Middle frontal gyrus (tissue), 1 donor: Measurements from ENCODE around the gene CEP57L1.
"Not testable (repeated sequence)": the region's sequence is repeated elsewhere in the genome, so short reads cannot be mapped to it uniquely, and the experiment has no call there.

Source experiments
- DNase-seq: peaks from one replicate; pipeline ENCODE4 v3.0.0-alpha.2; 2015; ENCODE audit warnings: low spot score; ENCODE audit errors: extremely low spot score

The CEP57L1 gene

DNA sequence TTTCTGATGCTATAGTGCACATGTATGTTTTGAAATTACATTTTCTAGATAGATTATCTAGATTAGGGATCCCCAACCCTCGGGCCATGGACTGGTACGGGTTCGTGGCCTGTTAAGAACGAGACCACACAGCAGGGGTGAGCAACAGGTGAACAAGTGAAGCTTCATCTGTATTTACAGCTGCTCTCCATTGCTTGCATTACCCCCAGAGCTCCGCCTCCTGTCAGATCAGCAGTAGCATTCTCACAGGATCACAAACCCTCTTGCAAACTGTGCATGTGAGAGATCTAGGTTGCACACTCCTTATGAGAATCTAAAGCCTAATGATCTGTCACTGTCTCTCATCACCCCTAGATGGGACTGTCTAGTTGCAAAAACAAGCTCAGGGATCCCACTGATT is 10.4 kb downstream of the CEP57L1 start:
- no peak for DNase-seq

DNA sequence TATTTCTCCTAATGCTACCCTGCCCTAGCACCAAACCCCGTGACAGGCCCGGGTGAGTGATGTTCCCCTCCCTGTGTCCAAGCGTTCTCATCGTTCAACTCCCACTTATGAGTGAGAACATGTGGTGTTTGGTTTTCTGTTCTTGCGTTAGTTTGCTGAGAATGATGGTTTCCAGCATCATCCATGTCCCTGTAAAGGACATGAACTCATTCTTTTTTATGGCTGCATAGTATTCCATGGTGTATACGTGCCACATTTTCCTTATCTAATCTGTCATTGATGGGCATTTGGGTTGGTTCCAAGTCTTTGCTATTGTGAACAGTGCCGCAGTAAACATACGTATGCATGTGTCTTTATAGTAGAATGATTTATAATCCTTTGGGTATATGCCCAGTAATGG is 14.4 kb downstream of the CEP57L1 start:
- not testable (repeated sequence) for DNase-seq

DNA sequence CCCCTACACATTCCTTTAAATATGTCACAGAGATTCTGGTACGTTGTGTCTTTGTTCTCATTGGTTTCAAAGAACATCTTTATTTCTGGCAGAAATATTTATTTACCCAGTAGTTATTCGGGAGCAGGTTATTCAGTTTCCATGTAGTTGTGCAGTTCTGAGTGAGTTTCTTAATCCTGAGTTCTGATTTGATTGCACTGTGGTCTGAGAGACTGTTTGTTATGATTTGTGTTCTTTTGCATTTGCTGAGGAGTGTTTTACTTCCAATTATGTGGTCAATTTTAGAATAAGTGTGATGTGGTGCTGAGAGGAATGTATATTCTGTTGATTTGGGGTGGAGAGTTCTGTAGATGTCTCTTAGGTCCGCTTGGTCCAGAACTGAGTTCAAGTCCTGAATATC is 17.4 kb downstream of the CEP57L1 start:
- not testable (repeated sequence) for DNase-seq

DNA sequence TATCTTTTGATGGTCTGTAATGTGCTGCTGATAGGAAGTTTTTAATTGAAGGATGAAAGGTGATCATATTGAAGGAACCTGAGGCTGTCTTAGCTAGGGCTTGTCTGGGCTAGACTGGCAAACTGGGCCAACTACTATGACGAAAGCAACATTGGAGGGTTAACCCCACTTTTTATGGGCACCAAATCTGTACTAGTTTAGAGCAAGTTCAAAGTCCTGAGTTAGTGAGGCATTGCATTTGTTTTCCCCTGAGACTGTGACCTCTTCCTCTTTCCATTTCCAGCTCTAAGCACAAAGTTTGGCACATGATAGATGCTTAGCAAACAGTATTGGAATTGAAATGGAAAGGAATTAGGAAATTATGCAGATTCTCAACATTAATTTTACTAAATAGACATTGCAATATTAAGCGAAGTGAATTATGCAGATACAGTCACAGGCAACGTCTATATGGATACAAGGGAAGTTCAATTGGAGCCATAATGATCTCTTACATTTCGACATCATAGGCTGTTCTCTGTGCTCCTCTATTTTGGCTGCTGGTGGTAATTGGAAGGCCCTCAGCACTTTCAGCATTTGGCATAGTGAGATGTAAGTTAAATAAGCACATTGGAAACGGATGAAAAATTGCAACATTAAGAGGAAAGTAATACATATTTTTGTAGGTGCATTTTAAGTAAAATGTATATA is 22.2 kb downstream of the CEP57L1 start:
- DNase-seq = no peak

GRCh38 chr6:109118337-109118736 is 23.0 kb downstream of the CEP57L1 start:
- no peak for DNase-seq

DNA sequence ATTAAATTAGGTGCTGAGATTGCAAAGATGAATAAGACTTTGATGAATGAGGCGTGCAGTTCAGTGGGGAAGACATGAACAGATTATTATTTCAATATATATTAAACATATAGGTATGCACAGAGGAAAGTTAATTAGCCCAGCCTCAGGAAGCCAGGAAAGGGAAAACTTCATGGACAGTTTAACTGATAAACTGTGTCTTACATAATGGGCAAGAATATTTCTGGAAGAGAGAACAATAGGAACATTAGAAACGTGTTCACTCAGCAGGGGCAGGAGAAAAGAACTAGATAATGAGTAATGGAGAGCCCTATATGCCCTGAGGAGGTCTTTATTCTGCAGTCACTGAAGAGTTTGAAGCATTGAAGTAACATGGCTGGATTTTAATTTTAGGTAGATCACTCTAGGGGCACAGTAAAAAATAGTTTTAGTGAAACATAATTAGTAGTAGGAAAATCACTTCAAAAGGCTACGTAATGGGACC is 23.6 kb downstream of the CEP57L1 start:
- DNase-seq = no peak

GRCh38 chr6:109121411-109121810 is 26.1 kb downstream of the CEP57L1 start:
- DNase-seq = no peak

DNA sequence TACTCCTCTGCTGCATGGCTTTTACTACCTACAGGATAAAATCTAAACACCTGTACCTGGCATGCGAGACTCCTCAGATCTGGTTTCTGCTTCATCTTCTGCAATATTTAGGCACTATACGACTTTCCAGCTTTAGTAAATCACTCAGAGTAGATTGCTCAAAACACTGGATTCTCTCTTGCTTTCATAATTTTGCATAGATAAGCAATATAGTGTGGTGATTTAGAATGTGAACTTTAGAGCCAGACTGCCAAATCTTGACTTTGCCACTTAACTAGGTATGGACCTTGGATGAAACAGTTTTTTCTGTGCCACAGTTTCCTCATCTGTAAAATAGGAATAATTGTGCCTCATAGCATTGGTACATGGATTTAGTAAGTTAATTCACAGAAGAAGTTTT is 28.9 kb downstream of the CEP57L1 start:
- DNase-seq = no peak

GRCh38 chr6:109125504-109125903 is 30.2 kb downstream of the CEP57L1 start:
- no peak for DNase-seq

GRCh38 chr6:109130065-109130464 is 34.8 kb downstream of the CEP57L1 start:
- DNase-seq = no peak

DNA sequence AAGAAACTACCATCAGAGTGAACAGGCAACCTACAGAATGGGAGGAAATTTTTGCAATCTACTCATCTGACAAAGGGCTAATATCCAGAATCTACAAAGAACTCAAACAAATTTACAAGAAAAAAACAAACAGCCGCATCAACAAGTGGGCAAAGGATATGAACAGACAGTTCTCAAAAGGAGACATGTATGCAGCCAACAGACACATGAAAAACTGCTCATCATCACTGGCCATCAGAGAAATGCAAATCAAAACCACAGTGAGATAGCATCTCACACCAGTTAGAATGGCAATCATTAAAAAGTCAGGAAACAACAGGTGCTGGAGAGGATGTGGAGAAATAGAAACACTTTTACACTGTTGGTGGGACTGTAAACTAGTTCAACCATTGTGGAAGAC is 40.3 kb downstream of the CEP57L1 start:
- DNase-seq = not testable (repeated sequence)

- DNase-seq = not testable (repeated sequence)
Observed at GRCh38 chr6:109136039-109136438, 40.7 kb downstream of the CEP57L1 start.

DNA sequence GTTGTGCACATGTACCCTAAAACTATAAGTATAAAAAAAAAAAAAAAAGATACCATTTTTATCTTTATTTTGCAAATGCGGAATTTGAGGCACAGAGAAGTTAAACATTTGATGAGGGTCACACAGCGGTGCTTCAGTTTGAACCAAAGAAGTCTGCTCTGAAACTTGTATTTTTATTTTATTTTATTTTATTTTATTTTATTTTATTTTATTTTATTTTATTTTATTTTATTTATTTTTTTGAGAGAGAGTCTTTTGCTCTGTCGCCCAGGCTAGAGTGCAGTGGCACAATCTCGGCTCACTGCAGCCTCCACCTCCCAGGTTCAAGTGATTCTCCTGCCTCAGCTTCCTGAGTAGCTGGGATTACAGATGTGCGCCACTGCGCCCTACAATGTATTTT is 41.2 kb downstream of the CEP57L1 start:
- not testable (repeated sequence) for DNase-seq

DNA sequence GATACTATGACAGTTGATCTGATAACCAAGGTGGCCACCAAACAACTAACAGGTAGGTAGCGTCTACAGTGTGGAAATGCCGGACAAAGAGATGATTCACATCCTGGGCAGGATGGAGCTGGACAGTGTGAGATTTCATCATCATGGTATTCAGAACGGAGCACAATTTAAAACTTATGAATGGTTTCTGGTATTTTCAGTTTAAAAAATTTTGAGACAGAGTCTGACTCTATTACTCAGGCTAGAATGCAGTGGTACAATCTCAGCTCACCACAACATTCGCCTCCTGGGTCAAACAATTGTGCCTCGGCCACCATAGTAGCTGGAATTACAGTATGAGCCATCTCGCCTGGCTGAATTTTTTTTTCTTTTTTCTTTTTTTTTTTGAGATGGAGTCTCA is 43.8 kb downstream of the CEP57L1 start:
- no peak for DNase-seq

DNA sequence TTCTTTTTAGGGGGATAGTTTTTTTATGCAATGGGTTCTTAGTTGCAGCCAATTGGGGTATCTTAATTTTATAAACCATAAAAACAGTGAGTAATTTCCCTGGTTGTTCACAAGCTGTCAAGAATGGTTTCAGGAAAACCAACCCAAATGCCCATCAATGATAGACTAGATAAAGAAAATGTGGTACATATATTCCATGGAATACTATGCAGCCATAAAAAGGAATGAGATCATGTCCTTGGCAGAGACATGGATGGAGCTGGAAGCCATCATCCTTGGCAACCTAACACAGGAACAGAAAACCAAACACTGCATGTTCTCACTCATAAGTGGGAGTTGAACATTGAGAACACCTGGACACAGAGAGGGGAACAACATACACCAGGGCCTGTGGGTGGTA is 46.8 kb downstream of the CEP57L1 start:
- not testable (repeated sequence) for DNase-seq

- DNase-seq = no peak
Observed at GRCh38 chr6:109143191-109143590, 47.9 kb downstream of the CEP57L1 start.

GRCh38 chr6:109148251-109148650 is 52.9 kb downstream of the CEP57L1 start:
- DNase-seq = not testable (repeated sequence)

GRCh38 chr6:109148716-109149115 is 53.4 kb downstream of the CEP57L1 start:
- not testable (repeated sequence) for DNase-seq

- DNase-seq = no peak
Observed at GRCh38 chr6:109153752-109154151, 58.4 kb downstream of the CEP57L1 start.

DNA sequence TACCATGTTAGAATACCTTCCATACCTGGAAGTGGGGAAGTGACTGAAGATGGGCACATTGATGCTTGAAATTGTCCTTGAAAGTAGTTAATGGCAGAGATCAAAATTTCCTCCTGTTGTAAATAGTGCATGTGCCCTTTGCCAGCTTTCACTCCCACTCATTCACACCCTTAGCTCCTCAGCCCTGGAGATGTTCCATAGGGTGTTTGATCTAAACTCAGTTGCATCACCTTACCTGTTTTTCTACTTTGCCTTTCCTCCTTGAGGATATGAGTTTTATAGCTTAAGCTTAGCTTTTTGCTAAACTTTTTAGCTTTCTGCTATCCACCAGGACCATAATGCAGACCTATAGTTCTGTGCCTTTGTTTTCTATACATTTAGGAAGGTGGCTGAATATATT is 69.0 kb downstream of the CEP57L1 start:
- DNase-seq = no peak

DNA sequence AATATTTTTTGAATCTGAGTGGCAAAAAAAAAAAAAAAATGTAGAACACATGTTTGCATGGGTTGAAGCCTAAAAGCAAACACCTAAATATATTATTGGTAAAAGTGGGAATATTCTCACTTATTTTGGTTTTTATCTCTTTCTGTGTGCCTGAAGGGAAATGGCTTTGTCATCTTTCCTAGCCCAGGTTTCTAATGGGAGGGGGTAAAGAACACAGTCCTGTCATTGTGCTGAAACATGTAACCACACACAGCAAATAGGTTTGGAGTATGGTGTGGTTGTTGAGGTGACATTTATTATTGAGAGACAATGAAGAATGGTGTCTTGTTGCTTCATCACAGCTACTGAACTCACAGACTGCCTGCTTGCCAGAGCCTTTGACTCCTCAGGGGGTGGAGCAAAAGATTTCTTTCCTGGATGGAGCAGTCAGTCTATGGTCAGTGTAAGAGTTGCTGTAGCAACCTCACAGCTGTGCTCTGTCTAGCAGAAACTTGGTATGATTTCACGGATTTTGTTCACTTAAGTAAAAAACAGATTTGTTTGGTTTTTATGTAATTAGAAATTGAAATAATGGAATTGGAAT is 70.2 kb downstream of the CEP57L1 start:
- DNase-seq = no peak

GRCh38 chr6:109166673-109167072 is 71.4 kb downstream of the CEP57L1 start:
- DNase-seq = no peak

- no peak for DNase-seq
Observed at GRCh38 chr6:109167562-109167961, 72.3 kb downstream of the CEP57L1 start.
